Osteoblast (primary cell): ENCODE results near the gene ZC3H13. TPM values are rescaled to one million over a fixed set of nuclear protein-coding genes. Genes with fewer than 3 reads are reported as not detected.

ENCODE experiments used
- DNase-seq: peaks from one replicate; pipeline ENCODE4 v3.0.0; 2011; ENCODE audit warnings: low spot score, mixed read lengths; ENCODE audit not compliant: insufficient read length; ENCODE audit errors: missing footprints
- H2AFZ ChIP-seq: 2 replicates; pipeline ENCODE4 v1.6.0; 2011; ENCODE audit warnings: mild to moderate bottlenecking, low read length
- H3K27ac ChIP-seq: 2 replicates; pipeline ENCODE4 v1.5.1; 2011; ENCODE audit warnings: mild to moderate bottlenecking, low read depth, low read length, moderate library complexity
- H3K27me3 ChIP-seq: 2 replicates; pipeline ENCODE4 v1.6.0; 2012; ENCODE audit warnings: mild to moderate bottlenecking, control low read depth, inconsistent platforms, low read length, moderate library complexity; ENCODE audit not compliant: insufficient read depth
- H3K36me3 ChIP-seq: 2 replicates; pipeline ENCODE4 v1.5.1; 2011; ENCODE audit warnings: mild to moderate bottlenecking, low read length, control low read depth, moderate library complexity; ENCODE audit not compliant: insufficient read depth
- H3K4me1 ChIP-seq: 2 replicates; pipeline ENCODE4 v1.5.1; 2011; ENCODE audit warnings: mild to moderate bottlenecking, low read length, control low read depth, moderate library complexity; ENCODE audit not compliant: insufficient read depth
- H3K4me2 ChIP-seq: 2 replicates; pipeline ENCODE4 v1.6.0; 2011; ENCODE audit warnings: mild to moderate bottlenecking, low read length; ENCODE audit not compliant: insufficient read depth
- H3K4me3 ChIP-seq: fragments of 200-600 bp; sonication (generic); 3 replicates; pipeline ENCODE4 v1.5.1; 2012; ENCODE audit warnings: mild to moderate bottlenecking, low read length, inconsistent platforms; ENCODE audit not compliant: insufficient read depth
- H3K79me2 ChIP-seq: 2 replicates; pipeline ENCODE4 v1.6.0; 2012; ENCODE audit warnings: mild to moderate bottlenecking, low read length, control low read depth, inconsistent platforms; ENCODE audit not compliant: insufficient read depth
- H3K9me3 ChIP-seq: 2 replicates; pipeline ENCODE4 v1.5.1; 2011; ENCODE audit warnings: low read depth, low read length, control low read depth
- H4K20me1 ChIP-seq: 2 replicates; pipeline ENCODE4 v1.6.0; 2012; ENCODE audit warnings: mild to moderate bottlenecking, low read length, control low read depth; ENCODE audit not compliant: insufficient read depth
- total RNA-seq: library from RNA; depleted of rRNA; stranded (reverse); fragments of >200 nt; gene quantifications from 2 replicates; pipeline ENCODE4 v1.2.3, GENCODE V29; 2012
- TF ChIP-seq, protein P1 (sequence below): IDR thresholded peaks from 2 replicates; pipeline ENCODE4 v1.5.1; 2011; ENCODE audit warnings: mild to moderate bottlenecking, low read depth, low read length, moderate library complexity; ENCODE audit errors: extremely low read depth

ZC3H13 gene
- total RNA-seq, 1 donor: 19.5 TPM

DNA sequence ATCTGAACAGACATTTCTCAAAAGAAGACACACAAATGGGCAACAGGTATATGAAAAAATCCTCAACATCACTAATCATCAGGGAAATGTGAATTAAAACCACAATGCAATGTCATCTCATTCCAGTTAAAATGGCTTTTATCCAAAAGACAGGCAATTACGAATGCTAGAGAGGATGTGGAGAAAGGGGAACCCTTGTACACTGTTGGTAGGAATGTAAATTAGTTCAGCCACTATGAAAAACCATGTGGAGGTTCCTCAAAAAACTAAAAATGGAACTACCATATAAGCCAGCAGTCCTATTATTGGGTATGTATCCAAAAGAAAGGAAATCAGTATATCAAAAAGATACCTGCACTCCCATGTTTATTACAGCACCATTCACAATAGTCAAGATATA lies 24.7 kb upstream of the ZC3H13 start:
- H3K4me2 ChIP-seq: no peak overlapping the region

DNA sequence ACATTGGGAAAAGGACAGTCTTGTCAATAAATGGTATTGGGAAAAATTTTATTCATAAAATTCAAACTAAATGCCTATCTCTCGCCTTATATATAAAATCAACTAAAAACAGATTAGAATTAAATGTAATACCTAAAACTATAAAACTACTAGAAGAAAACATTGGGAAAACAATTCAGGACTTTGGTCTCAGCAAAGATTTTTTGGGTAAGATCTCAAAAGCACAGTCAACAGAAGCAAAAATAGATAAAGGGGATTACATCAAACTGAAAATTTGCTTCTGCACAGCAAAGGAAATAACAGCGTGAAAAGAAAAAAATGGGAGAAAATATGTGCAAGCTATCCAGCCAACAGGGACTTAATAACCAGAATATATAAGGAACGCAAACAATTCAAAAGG lies 24.3 kb upstream of the ZC3H13 start:
- Histone ChIP-seq H3K27me3 (no peaks in the 10 kb centered on the region), H4K20me1 (no peaks in the 10 kb centered on the region), H3K4me1 (no peaks in the 10 kb centered on the region), H3K9me3 (no peaks in the 10 kb centered on the region), H3K27ac (no peak overlapping the region), H3K79me2 (no peaks in the 10 kb centered on the region), H3K36me3 (no peaks in the 10 kb centered on the region), H3K4me2 (no peak overlapping the region), H2AFZ (no peak overlapping the region), H3K4me3 (no peak overlapping the region)
- DNase-seq: no peak
- TF ChIP-seq, protein P1, sequence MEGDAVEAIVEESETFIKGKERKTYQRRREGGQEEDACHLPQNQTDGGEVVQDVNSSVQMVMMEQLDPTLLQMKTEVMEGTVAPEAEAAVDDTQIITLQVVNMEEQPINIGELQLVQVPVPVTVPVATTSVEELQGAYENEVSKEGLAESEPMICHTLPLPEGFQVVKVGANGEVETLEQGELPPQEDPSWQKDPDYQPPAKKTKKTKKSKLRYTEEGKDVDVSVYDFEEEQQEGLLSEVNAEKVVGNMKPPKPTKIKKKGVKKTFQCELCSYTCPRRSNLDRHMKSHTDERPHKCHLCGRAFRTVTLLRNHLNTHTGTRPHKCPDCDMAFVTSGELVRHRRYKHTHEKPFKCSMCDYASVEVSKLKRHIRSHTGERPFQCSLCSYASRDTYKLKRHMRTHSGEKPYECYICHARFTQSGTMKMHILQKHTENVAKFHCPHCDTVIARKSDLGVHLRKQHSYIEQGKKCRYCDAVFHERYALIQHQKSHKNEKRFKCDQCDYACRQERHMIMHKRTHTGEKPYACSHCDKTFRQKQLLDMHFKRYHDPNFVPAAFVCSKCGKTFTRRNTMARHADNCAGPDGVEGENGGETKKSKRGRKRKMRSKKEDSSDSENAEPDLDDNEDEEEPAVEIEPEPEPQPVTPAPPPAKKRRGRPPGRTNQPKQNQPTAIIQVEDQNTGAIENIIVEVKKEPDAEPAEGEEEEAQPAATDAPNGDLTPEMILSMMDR: no peak

More for the DNA sequence above, 24.7 kb upstream of the ZC3H13 start:
- H3K27me3 ChIP-seq: no peaks in the 10 kb centered on the region
- no peak overlapping the region for H3K4me3 ChIP-seq
- H2AFZ ChIP-seq: no peak overlapping the region
- H3K27ac ChIP-seq: no peak overlapping the region
- no peaks in the 10 kb centered on the region for H3K36me3 ChIP-seq
- no peaks in the 10 kb centered on the region for H3K4me1 ChIP-seq
- DNase-seq: no peak
- no peaks in the 10 kb centered on the region for H3K79me2 ChIP-seq
- H3K9me3 ChIP-seq: no peaks in the 10 kb centered on the region
- TF ChIP-seq, protein P1: no peak
- no peaks in the 10 kb centered on the region for H4K20me1 ChIP-seq

DNA sequence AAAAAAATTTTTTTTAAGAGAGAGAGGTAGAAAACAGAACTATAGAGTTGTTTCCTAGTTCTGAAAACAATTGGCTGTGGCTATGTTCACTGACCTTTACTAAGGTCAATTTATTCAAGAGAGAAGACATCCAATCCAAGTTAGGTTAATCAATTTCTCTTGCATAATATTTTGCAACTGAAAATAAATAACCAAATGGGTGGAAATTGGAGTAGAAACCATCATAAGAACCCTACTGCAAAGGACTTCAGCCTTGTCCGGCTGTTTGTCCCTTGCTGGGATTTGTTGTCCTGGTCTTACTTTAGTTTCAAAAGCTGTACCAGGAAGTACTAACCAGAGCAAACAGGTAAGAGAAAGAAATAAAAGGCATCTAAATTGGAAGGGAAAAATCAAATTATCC lies 23.3 kb upstream of the ZC3H13 start:
- no peaks in the 10 kb centered on the region for H3K4me1 ChIP-seq
- no peak overlapping the region for H3K4me2 ChIP-seq
- DNase-seq: no peak
- no peak overlapping the region for H3K27ac ChIP-seq
- no peaks in the 10 kb centered on the region for H3K9me3 ChIP-seq
- no peaks in the 10 kb centered on the region for H3K79me2 ChIP-seq
- no peak overlapping the region for H2AFZ ChIP-seq
- H3K27me3 ChIP-seq: no peaks in the 10 kb centered on the region
- no peaks in the 10 kb centered on the region for H3K36me3 ChIP-seq
- H3K4me3 ChIP-seq: no peak overlapping the region
- TF ChIP-seq, protein P1: no peak
- H4K20me1 ChIP-seq: no peaks in the 10 kb centered on the region

DNA sequence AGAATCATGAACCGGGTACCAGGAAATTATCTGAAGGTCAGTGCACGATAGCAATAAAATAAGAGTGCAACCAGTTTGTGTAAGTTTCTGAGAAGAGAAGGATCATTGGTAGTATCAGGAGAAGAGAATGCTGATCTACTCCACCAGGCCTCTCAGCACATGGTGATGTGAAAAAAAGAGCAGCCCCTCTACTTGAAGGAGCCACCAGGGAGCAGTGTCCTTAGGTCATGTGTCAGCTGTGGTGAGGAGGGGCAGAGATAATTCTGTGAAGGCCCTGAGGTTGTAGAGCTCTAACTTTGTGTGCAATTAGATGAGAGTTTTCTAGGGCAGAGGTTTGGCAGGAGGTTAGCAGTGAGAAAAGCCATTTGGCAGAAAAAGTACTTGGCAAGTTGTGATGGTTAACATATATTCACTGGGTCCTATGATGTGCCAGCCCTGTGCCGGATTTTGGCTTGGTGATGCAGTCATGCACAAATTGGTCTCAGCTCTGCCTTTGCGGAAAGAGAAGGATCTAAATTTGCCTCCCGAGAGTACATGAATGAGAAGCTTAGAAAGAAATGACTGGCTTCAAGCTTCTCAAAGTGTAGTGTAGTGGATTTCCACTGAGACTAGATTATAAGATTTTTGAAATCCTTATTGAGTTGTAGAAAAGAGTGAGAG lies 19.2 kb upstream of the ZC3H13 start:
- no peaks in the 10 kb centered on the region for H3K79me2 ChIP-seq
- H3K9me3 ChIP-seq: no peaks in the 10 kb centered on the region

More for the DNA sequence above, 19.2 kb upstream of the ZC3H13 start:
- H3K4me3 ChIP-seq: no peak overlapping the region
- no peaks in the 10 kb centered on the region for H3K4me1 ChIP-seq
- TF ChIP-seq, protein P1: no peak
- no peak overlapping the region for H2AFZ ChIP-seq
- no peak overlapping the region for H3K4me2 ChIP-seq
- H3K27ac ChIP-seq: no peak overlapping the region
- no peak for DNase-seq
- H4K20me1 ChIP-seq: no peaks in the 10 kb centered on the region
- H3K27me3 ChIP-seq: no peaks in the 10 kb centered on the region
- H3K36me3 ChIP-seq: no peaks in the 10 kb centered on the region
